HepG2 (cell line): Measurements from ENCODE around the gene ORC1. TPM values are rescaled to one million over a fixed set of nuclear protein-coding genes. Genes with fewer than 3 reads are reported as not detected.
A peak's percentile ranks its signal among the peaks of the same experiment; 100 is the strongest.

Source experiments
- CHCHD3 ChIP-seq: sonication (generic); formaldehyde crosslinking; IDR thresholded peaks from 2 replicates; pipeline ENCODE4 v1.8.0; 2022; ENCODE audit warnings: mild to moderate bottlenecking, missing genetic modification reagents, moderate library complexity
- FLYWCH1 ChIP-seq: sonication (generic); formaldehyde crosslinking; IDR thresholded peaks from 2 replicates; pipeline ENCODE4 v1.8.1; 2023; ENCODE audit warnings: mild to moderate bottlenecking, missing genetic modification reagents
- PATZ1 ChIP-seq: sonication (generic); formaldehyde crosslinking; IDR thresholded peaks from 2 replicates; pipeline ENCODE4 v1.4.0; 2020; ENCODE audit warnings: missing genetic modification reagents
- TERF1 ChIP-seq: sonication (generic); formaldehyde crosslinking; IDR thresholded peaks from 2 replicates; pipeline ENCODE4 v1.8.0; 2022; ENCODE audit warnings: mild to moderate bottlenecking, missing genetic modification reagents, moderate library complexity
- THAP8 ChIP-seq: sonication (generic); formaldehyde crosslinking; IDR thresholded peaks from 2 replicates; pipeline ENCODE4 v1.5.1; 2020; ENCODE audit warnings: missing genetic modification reagents, mild to moderate bottlenecking, borderline replicate concordance
- ZNF282 ChIP-seq: fragments of 450-650 bp; IDR thresholded peaks from 2 replicates; pipeline ENCODE4 v1.6.1; 2018; ENCODE audit not compliant: partially characterized antibody
- ZNF318 ChIP-seq: sonication (generic); formaldehyde crosslinking; IDR thresholded peaks from 2 replicates; pipeline ENCODE4 v1.4.0; 2020; ENCODE audit warnings: mild to moderate bottlenecking, missing genetic modification reagents
- ZNF354B ChIP-seq: sonication (generic); formaldehyde crosslinking; IDR thresholded peaks from 2 replicates; pipeline ENCODE4 v1.8.0; 2022; ENCODE audit warnings: mild to moderate bottlenecking, missing genetic modification reagents
- ZNF383 ChIP-seq: sonication (generic); formaldehyde crosslinking; IDR thresholded peaks from 2 replicates; pipeline ENCODE4 v1.4.0; 2020; ENCODE audit warnings: missing genetic modification reagents, mild to moderate bottlenecking, borderline replicate concordance
- ZNF468 ChIP-seq: sonication (generic); formaldehyde crosslinking; IDR thresholded peaks from 2 replicates; pipeline ENCODE4 v1.8.0; 2022; ENCODE audit warnings: mild to moderate bottlenecking, moderate library complexity, missing genetic modification reagents
- ZNF546 ChIP-seq: sonication (generic); formaldehyde crosslinking; conservative IDR thresholded peaks from 2 replicates; pipeline ENCODE4 v1.8.1; 2023; ENCODE audit warnings: mild to moderate bottlenecking, missing genetic modification reagents
- ZNF619 ChIP-seq: sonication (generic); formaldehyde crosslinking; IDR thresholded peaks from 2 replicates; pipeline ENCODE4 v1.4.0; 2020; ENCODE audit warnings: mild to moderate bottlenecking, missing genetic modification reagents
- ZNF678 ChIP-seq: sonication (generic); formaldehyde crosslinking; IDR thresholded peaks from 2 replicates; pipeline ENCODE4 v1.4.0; 2020; ENCODE audit warnings: mild to moderate bottlenecking, missing genetic modification reagents
- ZNF770 ChIP-seq: sonication (generic); formaldehyde crosslinking; IDR thresholded peaks from 2 replicates; pipeline ENCODE4 v1.5.0; 2020; ENCODE audit warnings: mild to moderate bottlenecking, missing genetic modification reagents
- polyA plus RNA-seq, 8 experiments: library from polyadenylated mRNA; depleted of rRNA in 3 of 8; stranded (reverse) in 7 of 8; unstranded in 1 of 8; fragments of >200 nt; fragmentation: Illumina TruSeq in 4 of 8; extraction: Trizol in 4 of 8; gene quantifications; 2 replicates each; pipeline versions ENCODE4 v1.2.1 to v1.2.3, GENCODE V29; 2011 to 2016; ENCODE audit warnings: low read depth in 4 of 8, missing spikeins in 1 of 8, mixed read lengths in 1 of 8; ENCODE audit not compliant: insufficient read depth in 1 of 8
- total RNA-seq, 5 experiments: library from RNA; depleted of rRNA; stranded (reverse); fragments of >200 nt; fragmentation: Illumina TruSeq; extraction: Trizol; gene quantifications; 2 replicates each; pipeline ENCODE4 v1.2.3, GENCODE V29; 2016; ENCODE audit warnings: low read depth in 1 of 5

ORC1 gene
- total and polyA plus RNA-seq, 2 of the 13 experiments (the other 11 are each of a cell fraction or from before 2014, with no cell fraction given), result 7.0 to 23.5 TPM

GRCh38 chr1:52365746-52366516 is 38.3 kb downstream of the ORC1 start, which contains the start of gene CC2D1B (continued):
- TF ChIP-seq ZNF770, result peak; percentile 85
- no peak for TF ChIP-seq ZNF383 (CRISPR knock-in tag)
- no peak for TF ChIP-seq CHCHD3 (CRISPR knock-in tag)
- no peak for TF ChIP-seq TERF1 (CRISPR knock-in tag)
- TF ChIP-seq ZNF546 (CRISPR knock-in tag), result no peak
- no peak for TF ChIP-seq ZNF354B (CRISPR knock-in tag)
- no peak for TF ChIP-seq ZNF678
- no peak for TF ChIP-seq THAP8 (CRISPR knock-in tag)
- no peak for TF ChIP-seq ZNF282
- TF ChIP-seq FLYWCH1 (CRISPR knock-in tag), result peak; percentile 71; the same call in 1 of the 2 replicates
- TF ChIP-seq PATZ1 (CRISPR knock-in tag), result peak; percentile 77
- TF ChIP-seq ZNF619 (CRISPR knock-in tag), result peak; percentile 65; the same call in 1 of the 2 replicates
- no peak for TF ChIP-seq ZNF468 (CRISPR knock-in tag)
- TF ChIP-seq ZNF318 (CRISPR knock-in tag), result no peak
